ENCODE data around the gene LRRC7. TPM values are rescaled to one million over a fixed set of nuclear protein-coding genes. Genes with fewer than 3 reads are reported as not detected.

Gene LRRC7
- total RNA-seq, 5 donors from 2014 or later (not counting 1 experiment from before 2014, with no cell fraction given), result 0.13 to 4.0 (median 0.54) TPM

GRCh38 chr1:69833536-69833935 is 265.8 kb downstream of the LRRC7 start:
- Histone ChIP-seq H3K4me3 (ENCODE audit: control insufficient read depth in 1 of 2, extremely low read depth in 1 of 2, low read length in 1 of 2) (no peak overlapping the region), H3K36me3 (ENCODE audit: control insufficient read depth in 2 of 2, extremely low read depth in 1 of 2, insufficient read depth in 1 of 2, low read length in 1 of 2) (no peaks in the 10 kb centered on the region), H3K27me3 (replicated peaks in 1 of 2; ENCODE audit: control insufficient read depth in 2 of 2, extremely low read depth in 1 of 2, insufficient read depth in 2 of 2, low read length in 1 of 2) (no peaks in the 10 kb centered on the region), H3K4me1 (ENCODE audit: control insufficient read depth in 1 of 2, extremely low read depth in 1 of 2, insufficient read depth in 2 of 2, low read length in 2 of 2) (no peaks in the 10 kb centered on the region), H3K9me3 (no peaks in the 10 kb centered on the region), H3K27ac (ENCODE audit: low read length) (no peak overlapping the region)
- DNase-seq, result no peak
- no peak overlapping the region for H3K4me3 Mint-ChIP-seq
- ChIA-PET CTCF (no interaction called here), POLR2A (no interaction called here)
- H3K9me3 Mint-ChIP-seq, result peaks cover 0 to 4% (median 3%) of the 10 kb centered on the region in 3 donors
- no peaks in the 10 kb centered on the region for H3K27me3 Mint-ChIP-seq
- WGBS (ENCODE audit: insufficient coverage), result 70% methylated on average over 3 of the region's 3 CpGs
- no peak overlapping the region for H3K27ac Mint-ChIP-seq
- no peaks in the 10 kb centered on the region for H3K36me3 Mint-ChIP-seq
- no peak for ATAC-seq (replicated peaks in 1 of 4)
- no peaks in the 10 kb centered on the region for H3K4me1 Mint-ChIP-seq

- no peaks in the 10 kb centered on the region for H3K4me1 ChIP-seq (ENCODE audit: control insufficient read depth in 1 of 2, extremely low read depth in 1 of 2, insufficient read depth in 2 of 2, low read length in 2 of 2)
- no CpG with 5 or more reads among the region's 2 CpGs for WGBS (ENCODE audit: insufficient coverage)
- H3K27ac ChIP-seq (ENCODE audit: low read length), result no peak overlapping the region
- H3K27me3 ChIP-seq (replicated peaks in 1 of 2; ENCODE audit: control insufficient read depth in 2 of 2, extremely low read depth in 1 of 2, insufficient read depth in 2 of 2, low read length in 1 of 2), result no peaks in the 10 kb centered on the region
- Mint-ChIP-seq H3K27me3 (no peaks in the 10 kb centered on the region), H3K4me1 (no peaks in the 10 kb centered on the region), H3K36me3 (no peaks in the 10 kb centered on the region), H3K27ac (no peak overlapping the region), H3K4me3 (no peak overlapping the region), H3K9me3 (peaks cover 0 to 4% (median 3%) of the 10 kb centered on the region in 3 donors)
- no peak overlapping the region for H3K4me3 ChIP-seq (ENCODE audit: control insufficient read depth in 1 of 2, extremely low read depth in 1 of 2, low read length in 1 of 2)
- ATAC-seq (replicated peaks in 1 of 4) (no peak), DNase-seq (no peak)
- H3K9me3 ChIP-seq, result no peaks in the 10 kb centered on the region
- ChIA-PET POLR2A (no interaction called here), CTCF (no interaction called here)
- H3K36me3 ChIP-seq (ENCODE audit: control insufficient read depth in 2 of 2, extremely low read depth in 1 of 2, insufficient read depth in 1 of 2, low read length in 1 of 2), result no peaks in the 10 kb centered on the region
Observed at GRCh38 chr1:69834336-69834735, 266.6 kb downstream of the LRRC7 start.

- POLR2A ChIA-PET, result no interaction called here
Observed at GRCh38 chr1:69835955-69836354, 268.2 kb downstream of the LRRC7 start.

GRCh38 chr1:69836971-69837636 is 269.4 kb downstream of the LRRC7 start:
- H3K9me3 ChIP-seq, result no peaks in the 10 kb centered on the region
- no peaks in the 10 kb centered on the region for H3K4me1 ChIP-seq (ENCODE audit: control insufficient read depth in 1 of 2, extremely low read depth in 1 of 2, insufficient read depth in 2 of 2, low read length in 2 of 2)
- H3K4me3 ChIP-seq (ENCODE audit: control insufficient read depth in 1 of 2, extremely low read depth in 1 of 2, low read length in 1 of 2), result no peak overlapping the region
- no peak overlapping the region for H3K27ac ChIP-seq (ENCODE audit: low read length)
- H3K27me3 ChIP-seq (replicated peaks in 1 of 2; ENCODE audit: control insufficient read depth in 2 of 2, extremely low read depth in 1 of 2, insufficient read depth in 2 of 2, low read length in 1 of 2), result no peaks in the 10 kb centered on the region
- CTCF ChIA-PET, result no interaction called here
- no peaks in the 10 kb centered on the region for H3K36me3 ChIP-seq (ENCODE audit: control insufficient read depth in 2 of 2, extremely low read depth in 1 of 2, insufficient read depth in 1 of 2, low read length in 1 of 2)
- H3K27me3 Mint-ChIP-seq, result no peaks in the 10 kb centered on the region
- POLR2A ChIA-PET, result no interaction called here
- H3K36me3 Mint-ChIP-seq, result no peaks in the 10 kb centered on the region
- no peak overlapping the region for H3K27ac Mint-ChIP-seq
- DNase-seq, result no peak
- H3K9me3 Mint-ChIP-seq, result peaks cover 3 to 6% (median 4%) of the 10 kb centered on the region in 3 donors
- no CpG with 5 or more reads among the region's 1 CpG for WGBS (ENCODE audit: insufficient coverage)
- H3K4me3 Mint-ChIP-seq, result no peak overlapping the region
- H3K4me1 Mint-ChIP-seq, result no peaks in the 10 kb centered on the region
- ATAC-seq (replicated peaks in 1 of 4), result no peak

More at GRCh38 chr1:69835955-69836354, 268.2 kb downstream of the LRRC7 start:
- CTCF ChIA-PET, result no interaction called here
- no peak overlapping the region for H3K27ac ChIP-seq (ENCODE audit: low read length)
- H3K27ac Mint-ChIP-seq, result no peak overlapping the region
- H3K4me3 ChIP-seq (ENCODE audit: control insufficient read depth in 1 of 2, extremely low read depth in 1 of 2, low read length in 1 of 2), result no peak overlapping the region
- no peaks in the 10 kb centered on the region for H3K4me1 ChIP-seq (ENCODE audit: control insufficient read depth in 1 of 2, extremely low read depth in 1 of 2, insufficient read depth in 2 of 2, low read length in 2 of 2)
- no peak for DNase-seq
- no peaks in the 10 kb centered on the region for H3K27me3 Mint-ChIP-seq
- no peaks in the 10 kb centered on the region for H3K36me3 ChIP-seq (ENCODE audit: control insufficient read depth in 2 of 2, extremely low read depth in 1 of 2, insufficient read depth in 1 of 2, low read length in 1 of 2)
- H3K27me3 ChIP-seq (replicated peaks in 1 of 2; ENCODE audit: control insufficient read depth in 2 of 2, extremely low read depth in 1 of 2, insufficient read depth in 2 of 2, low read length in 1 of 2), result no peaks in the 10 kb centered on the region
- peaks cover 0 to 7% (median 3%) of the 10 kb centered on the region in 3 donors for H3K9me3 Mint-ChIP-seq
- WGBS (ENCODE audit: insufficient coverage), result 44% methylated on average over 2 of the region's 2 CpGs
- no peak for ATAC-seq (replicated peaks in 1 of 4)
- H3K4me3 Mint-ChIP-seq, result no peak overlapping the region
- H3K4me1 Mint-ChIP-seq, result no peaks in the 10 kb centered on the region
- no peaks in the 10 kb centered on the region for H3K36me3 Mint-ChIP-seq
- no peaks in the 10 kb centered on the region for H3K9me3 ChIP-seq

GRCh38 chr1:69842326-69842725 is 274.6 kb downstream of the LRRC7 start:
- Histone ChIP-seq H3K36me3 (ENCODE audit: control insufficient read depth in 2 of 2, extremely low read depth in 1 of 2, insufficient read depth in 1 of 2, low read length in 1 of 2) (no peaks in the 10 kb centered on the region), H3K4me3 (ENCODE audit: control insufficient read depth in 1 of 2, extremely low read depth in 1 of 2, low read length in 1 of 2) (no peak overlapping the region), H3K27ac (ENCODE audit: low read length) (no peak overlapping the region), H3K27me3 (replicated peaks in 1 of 2; ENCODE audit: control insufficient read depth in 2 of 2, extremely low read depth in 1 of 2, insufficient read depth in 2 of 2, low read length in 1 of 2) (no peaks in the 10 kb centered on the region), H3K9me3 (no peaks in the 10 kb centered on the region), H3K4me1 (ENCODE audit: control insufficient read depth in 1 of 2, extremely low read depth in 1 of 2, insufficient read depth in 2 of 2, low read length in 2 of 2) (no peaks in the 10 kb centered on the region)
- Mint-ChIP-seq H3K4me3 (no peak overlapping the region), H3K9me3 (peaks cover under 1 to 5% (median 4%) of the 10 kb centered on the region in 3 donors), H3K36me3 (no peaks in the 10 kb centered on the region), H3K27me3 (no peaks in the 10 kb centered on the region), H3K27ac (no peak overlapping the region), H3K4me1 (no peaks in the 10 kb centered on the region)
- ChIA-PET POLR2A (no interaction called here), CTCF (no interaction called here)
- ATAC-seq (replicated peaks in 1 of 4) (no peak), DNase-seq (no peak)
- WGBS (ENCODE audit: insufficient coverage), result no CpG with 5 or more reads among the region's 1 CpG

- no peak overlapping the region for H3K4me3 ChIP-seq (ENCODE audit: control insufficient read depth in 1 of 2, extremely low read depth in 1 of 2, low read length in 1 of 2)
- no peak overlapping the region for H3K27ac Mint-ChIP-seq
- WGBS (ENCODE audit: insufficient coverage), result no CpG with 5 or more reads among the region's 1 CpG
- no peak overlapping the region for H3K27ac ChIP-seq (ENCODE audit: low read length)
- no peaks in the 10 kb centered on the region for H3K27me3 Mint-ChIP-seq
- H3K27me3 ChIP-seq (replicated peaks in 1 of 2; ENCODE audit: control insufficient read depth in 2 of 2, extremely low read depth in 1 of 2, insufficient read depth in 2 of 2, low read length in 1 of 2), result no peaks in the 10 kb centered on the region
- peaks cover 4 to 10% (median 6%) of the 10 kb centered on the region in 3 donors for H3K9me3 Mint-ChIP-seq
- no peaks in the 10 kb centered on the region for H3K4me1 ChIP-seq (ENCODE audit: control insufficient read depth in 1 of 2, extremely low read depth in 1 of 2, insufficient read depth in 2 of 2, low read length in 2 of 2)
- DNase-seq, result no peak
- no peak for ATAC-seq (replicated peaks in 1 of 4)
- H3K4me3 Mint-ChIP-seq, result no peak overlapping the region
- H3K36me3 Mint-ChIP-seq, result no peaks in the 10 kb centered on the region
- H3K9me3 ChIP-seq, result no peaks in the 10 kb centered on the region
- H3K4me1 Mint-ChIP-seq, result no peaks in the 10 kb centered on the region
- H3K36me3 ChIP-seq (ENCODE audit: control insufficient read depth in 2 of 2, extremely low read depth in 1 of 2, insufficient read depth in 1 of 2, low read length in 1 of 2), result no peaks in the 10 kb centered on the region
- POLR2A ChIA-PET, result no interaction called here
- CTCF ChIA-PET, result no interaction called here
Observed at GRCh38 chr1:69845655-69846054, 277.9 kb downstream of the LRRC7 start.

- no peak overlapping the region for H3K27ac Mint-ChIP-seq
- ChIA-PET CTCF (no interaction called here), POLR2A (no interaction called here)
- peaks cover 4 to 6% (median 5%) of the 10 kb centered on the region in 3 donors for H3K9me3 Mint-ChIP-seq
- whole genome bisulfite sequencing (ENCODE audit: insufficient coverage), result no CpG with 5 or more reads among the region's 3 CpGs
- ATAC-seq (replicated peaks in 1 of 4), result no peak
- no peaks in the 10 kb centered on the region for H3K27me3 Mint-ChIP-seq
- Histone ChIP-seq H3K4me3 (ENCODE audit: control insufficient read depth in 1 of 2, extremely low read depth in 1 of 2, low read length in 1 of 2) (no peak overlapping the region), H3K4me1 (ENCODE audit: control insufficient read depth in 1 of 2, extremely low read depth in 1 of 2, insufficient read depth in 2 of 2, low read length in 2 of 2) (no peaks in the 10 kb centered on the region), H3K27ac (ENCODE audit: low read length) (no peak overlapping the region), H3K9me3 (no peaks in the 10 kb centered on the region), H3K36me3 (ENCODE audit: control insufficient read depth in 2 of 2, extremely low read depth in 1 of 2, insufficient read depth in 1 of 2, low read length in 1 of 2) (no peaks in the 10 kb centered on the region), H3K27me3 (replicated peaks in 1 of 2; ENCODE audit: control insufficient read depth in 2 of 2, extremely low read depth in 1 of 2, insufficient read depth in 2 of 2, low read length in 1 of 2) (no peaks in the 10 kb centered on the region)
- no peaks in the 10 kb centered on the region for H3K4me1 Mint-ChIP-seq
- no peak for DNase-seq
- no peaks in the 10 kb centered on the region for H3K36me3 Mint-ChIP-seq
- H3K4me3 Mint-ChIP-seq, result no peak overlapping the region
Observed at GRCh38 chr1:69846267-69846666, 278.5 kb downstream of the LRRC7 start.

Data from T-cell (primary cell).